ENCODE results near the gene PILRA.

The PILRA gene

DNA sequence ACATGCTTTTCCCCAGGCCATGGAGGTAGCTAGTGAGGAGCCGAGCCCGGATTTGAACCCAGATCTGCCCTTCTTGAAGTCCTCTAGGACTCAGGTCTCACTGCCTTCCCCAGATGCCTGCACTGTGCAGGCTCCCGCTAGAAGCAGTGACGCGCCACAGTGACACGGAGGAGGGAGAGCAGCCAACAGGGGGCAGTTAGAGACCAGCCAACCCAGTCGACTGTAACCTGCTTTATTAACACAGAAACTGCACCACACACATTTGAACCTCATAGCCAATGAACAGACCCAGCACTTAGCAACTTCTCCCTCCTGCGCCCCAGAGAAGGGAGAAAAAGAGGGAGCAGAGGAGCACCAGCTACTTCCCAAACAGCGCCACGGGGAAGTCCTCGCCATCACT is 27.4 kb downstream of the PILRA start:
- H3K36me3 ChIP-seq (ENCODE audit: control insufficient read depth, insufficient read depth, low read length) = no peaks in the 10 kb centered on the region
- H3K9me3 ChIP-seq (ENCODE audit: control insufficient read depth, low read length) = no peaks in the 10 kb centered on the region
- no peaks in the 10 kb centered on the region for H3K27me3 ChIP-seq (replicated peaks; ENCODE audit: control insufficient read depth, insufficient read depth, low read length, poor library complexity, severe bottlenecking)
- no peak overlapping the region for H3K27ac ChIP-seq (ENCODE audit: insufficient read depth, low read length, poor library complexity, severe bottlenecking)
- H3K4me1 ChIP-seq (ENCODE audit: control insufficient read depth, insufficient read depth, low read length, poor library complexity, severe bottlenecking) = no peaks in the 10 kb centered on the region
- no peak for DNase-seq
- no peak overlapping the region for H3K4me3 ChIP-seq (ENCODE audit: insufficient read depth, low read depth, low read length, poor library complexity, severe bottlenecking)

DNA sequence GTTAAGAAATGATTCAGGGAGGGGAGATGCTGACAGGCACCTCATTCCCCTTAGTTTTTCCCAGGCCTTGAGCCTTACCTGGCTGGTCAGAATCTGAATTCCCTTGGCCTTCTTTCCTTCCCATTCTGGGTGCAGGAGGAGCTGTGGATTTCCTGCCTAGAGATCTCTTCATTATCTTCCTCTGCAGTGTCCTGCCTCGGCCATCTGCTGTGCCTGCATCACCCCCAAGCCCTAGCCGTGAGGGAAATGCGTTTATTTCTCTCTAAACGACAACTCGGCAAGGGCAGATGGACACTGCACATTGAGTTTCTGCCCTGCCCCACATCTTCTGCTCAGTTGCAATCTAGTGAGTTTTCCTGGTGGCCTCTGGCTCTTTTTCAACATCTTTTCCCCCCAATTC is 28.5 kb downstream of the PILRA start:
- Histone ChIP-seq H3K27me3 (replicated peaks; ENCODE audit: control insufficient read depth, insufficient read depth, low read length, poor library complexity, severe bottlenecking) (no peaks in the 10 kb centered on the region), H3K4me3 (ENCODE audit: insufficient read depth, low read depth, low read length, poor library complexity, severe bottlenecking) (no peak overlapping the region), H3K9me3 (ENCODE audit: control insufficient read depth, low read length) (no peaks in the 10 kb centered on the region), H3K27ac (ENCODE audit: insufficient read depth, low read length, poor library complexity, severe bottlenecking) (no peak overlapping the region), H3K36me3 (ENCODE audit: control insufficient read depth, insufficient read depth, low read length) (no peaks in the 10 kb centered on the region), H3K4me1 (ENCODE audit: control insufficient read depth, insufficient read depth, low read length, poor library complexity, severe bottlenecking) (no peaks in the 10 kb centered on the region)
- DNase-seq = no peak

DNA sequence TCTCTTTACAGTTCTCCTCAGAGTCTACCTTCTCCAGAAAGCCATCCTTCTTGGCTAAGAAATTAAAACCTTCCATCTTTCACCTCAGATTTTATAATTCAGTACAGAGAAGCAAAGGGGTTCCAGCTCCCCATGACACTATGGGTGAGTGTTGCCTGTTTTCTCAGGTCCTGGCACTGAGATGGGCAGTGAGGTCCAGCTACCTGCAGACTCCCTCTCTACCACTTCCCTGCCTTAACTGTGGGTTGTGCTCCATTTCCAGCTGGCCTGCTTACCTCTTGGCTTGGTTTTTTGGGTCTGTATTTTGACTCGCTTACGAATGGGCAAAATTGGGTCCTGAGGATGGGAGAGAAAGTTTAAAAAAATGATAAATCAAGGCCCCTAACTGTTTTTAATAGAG is 29.0 kb downstream of the PILRA start:
- Histone ChIP-seq H3K9me3 (ENCODE audit: control insufficient read depth, low read length) (no peaks in the 10 kb centered on the region), H3K4me1 (ENCODE audit: control insufficient read depth, insufficient read depth, low read length, poor library complexity, severe bottlenecking) (no peaks in the 10 kb centered on the region), H3K27me3 (replicated peaks; ENCODE audit: control insufficient read depth, insufficient read depth, low read length, poor library complexity, severe bottlenecking) (no peaks in the 10 kb centered on the region), H3K4me3 (ENCODE audit: insufficient read depth, low read depth, low read length, poor library complexity, severe bottlenecking) (no peak overlapping the region), H3K36me3 (ENCODE audit: control insufficient read depth, insufficient read depth, low read length) (no peaks in the 10 kb centered on the region), H3K27ac (ENCODE audit: insufficient read depth, low read length, poor library complexity, severe bottlenecking) (no peak overlapping the region)
- no peak for DNase-seq

DNA sequence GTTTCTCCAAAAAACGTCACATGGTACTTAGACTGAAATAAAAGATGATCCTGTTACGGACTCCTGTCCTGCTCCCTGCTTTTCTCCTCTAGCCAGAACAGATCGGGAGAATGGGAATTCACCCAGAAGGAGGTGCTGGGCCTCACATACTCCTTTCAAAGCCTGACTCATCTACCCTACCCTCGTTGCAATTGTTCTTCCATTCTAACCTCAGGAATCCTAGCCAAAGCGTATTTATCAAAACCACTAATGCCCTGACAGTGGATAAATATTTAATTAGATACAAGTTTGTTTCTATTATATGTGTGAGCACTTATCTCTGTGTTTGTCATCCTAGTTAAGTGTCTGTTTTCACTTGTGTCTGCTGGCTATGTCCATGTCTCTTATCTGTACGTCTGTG is 33.5 kb downstream of the PILRA start:
- Histone ChIP-seq H3K36me3 (ENCODE audit: control insufficient read depth, insufficient read depth, low read length) (no peaks in the 10 kb centered on the region), H3K4me1 (ENCODE audit: control insufficient read depth, insufficient read depth, low read length, poor library complexity, severe bottlenecking) (no peaks in the 10 kb centered on the region), H3K4me3 (ENCODE audit: insufficient read depth, low read depth, low read length, poor library complexity, severe bottlenecking) (no peak overlapping the region), H3K27ac (ENCODE audit: insufficient read depth, low read length, poor library complexity, severe bottlenecking) (no peak overlapping the region), H3K9me3 (ENCODE audit: control insufficient read depth, low read length) (no peaks in the 10 kb centered on the region), H3K27me3 (replicated peaks; ENCODE audit: control insufficient read depth, insufficient read depth, low read length, poor library complexity, severe bottlenecking) (no peaks in the 10 kb centered on the region)
- no peak for DNase-seq

DNA sequence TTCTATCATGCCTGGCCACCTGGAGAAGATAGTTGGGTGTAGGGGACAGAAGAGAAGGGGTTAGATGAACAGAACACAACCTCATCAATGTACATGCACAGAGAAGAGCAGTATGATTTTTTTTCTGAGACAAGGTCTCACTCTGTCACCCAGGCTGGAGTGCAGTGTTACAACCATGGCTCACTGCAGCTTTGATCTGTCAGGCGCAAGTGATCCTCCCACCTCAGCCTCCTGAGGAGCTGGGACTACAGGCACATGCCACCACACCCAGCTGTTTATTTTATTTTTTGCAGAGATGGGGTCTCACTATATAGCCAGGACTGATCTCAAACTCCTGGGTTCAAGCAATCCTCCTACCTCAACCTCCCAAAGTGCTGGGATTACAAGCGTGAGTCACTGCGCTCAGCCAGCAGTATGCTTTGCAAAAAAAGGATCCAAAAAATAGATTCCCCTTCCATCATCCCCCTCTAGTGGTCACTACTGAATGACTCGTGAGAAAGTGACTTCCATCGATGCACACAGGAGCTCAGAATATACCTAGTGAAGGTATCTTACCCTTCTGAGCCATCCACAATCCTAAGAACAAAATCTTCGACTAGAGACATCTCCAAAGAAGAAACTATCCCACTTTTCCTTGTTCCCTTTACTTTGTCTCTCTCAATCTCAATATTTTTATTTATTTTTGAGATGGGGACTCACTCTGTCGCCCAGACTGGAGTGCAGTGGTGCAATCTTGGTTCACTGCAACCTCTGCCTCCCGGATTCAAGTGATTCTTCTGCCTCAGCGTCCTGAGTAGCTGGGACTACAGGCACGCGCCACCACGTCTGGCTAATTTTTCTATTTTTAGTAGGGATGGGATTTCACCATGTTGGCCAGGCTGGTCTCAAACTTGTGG is 34.2 kb downstream of the PILRA start:
- H3K27ac ChIP-seq (ENCODE audit: insufficient read depth, low read length, poor library complexity, severe bottlenecking) = no peak overlapping the region
- no peak overlapping the region for H3K4me3 ChIP-seq (ENCODE audit: insufficient read depth, low read depth, low read length, poor library complexity, severe bottlenecking)
- no peaks in the 10 kb centered on the region for H3K36me3 ChIP-seq (ENCODE audit: control insufficient read depth, insufficient read depth, low read length)
- no peaks in the 10 kb centered on the region for H3K27me3 ChIP-seq (replicated peaks; ENCODE audit: control insufficient read depth, insufficient read depth, low read length, poor library complexity, severe bottlenecking)
- no peak for DNase-seq
- no peaks in the 10 kb centered on the region for H3K4me1 ChIP-seq (ENCODE audit: control insufficient read depth, insufficient read depth, low read length, poor library complexity, severe bottlenecking)
- H3K9me3 ChIP-seq (ENCODE audit: control insufficient read depth, low read length) = no peaks in the 10 kb centered on the region

DNA sequence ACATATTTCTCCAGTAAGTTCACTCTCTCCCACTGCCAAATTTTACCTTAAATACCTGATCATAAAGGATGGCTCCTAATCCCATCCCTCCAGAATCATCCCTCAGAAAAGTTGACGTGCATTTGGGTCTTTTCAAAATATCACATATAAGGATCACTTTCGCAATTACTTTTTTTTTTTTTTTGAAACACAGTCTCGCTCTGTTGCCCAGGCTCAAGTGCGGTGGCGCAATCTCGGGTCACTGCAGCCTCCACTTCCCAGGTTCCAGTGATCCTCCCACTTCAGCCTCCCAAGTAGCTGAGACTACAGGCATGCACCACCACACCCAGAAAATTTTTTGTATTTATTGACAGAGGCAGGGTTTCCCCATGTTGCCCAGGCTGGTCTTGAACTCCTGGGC is 37.8 kb downstream of the PILRA start:
- H3K36me3 ChIP-seq (ENCODE audit: control insufficient read depth, insufficient read depth, low read length) = no peaks in the 10 kb centered on the region
- no peak for DNase-seq
- H3K27ac ChIP-seq (ENCODE audit: insufficient read depth, low read length, poor library complexity, severe bottlenecking) = no peak overlapping the region
- H3K4me3 ChIP-seq (ENCODE audit: insufficient read depth, low read depth, low read length, poor library complexity, severe bottlenecking) = no peak overlapping the region
- H3K4me1 ChIP-seq (ENCODE audit: control insufficient read depth, insufficient read depth, low read length, poor library complexity, severe bottlenecking) = no peaks in the 10 kb centered on the region
- H3K27me3 ChIP-seq (replicated peaks; ENCODE audit: control insufficient read depth, insufficient read depth, low read length, poor library complexity, severe bottlenecking) = no peaks in the 10 kb centered on the region
- H3K9me3 ChIP-seq (ENCODE audit: control insufficient read depth, low read length) = no peaks in the 10 kb centered on the region

DNA sequence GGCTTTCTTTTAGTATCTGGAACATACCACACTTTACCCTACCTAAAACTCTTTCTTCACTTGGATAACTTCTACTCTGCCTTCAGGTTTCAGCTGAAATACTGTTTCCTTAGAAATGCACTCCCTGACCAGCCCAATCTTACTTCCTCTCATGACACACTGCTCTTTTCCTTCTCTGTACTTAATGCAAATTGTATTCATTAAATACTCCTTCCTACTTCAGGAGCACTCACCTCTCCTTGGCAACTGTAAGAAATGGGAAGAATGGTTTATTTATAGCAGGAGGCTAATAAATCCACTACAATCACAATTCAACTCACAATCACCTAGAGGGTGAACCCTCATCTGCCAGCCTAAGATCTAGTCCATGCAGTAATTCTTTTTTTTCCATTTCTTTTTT is 40.1 kb downstream of the PILRA start:
- Histone ChIP-seq H3K36me3 (ENCODE audit: control insufficient read depth, insufficient read depth, low read length) (no peaks in the 10 kb centered on the region), H3K27ac (ENCODE audit: insufficient read depth, low read length, poor library complexity, severe bottlenecking) (no peak overlapping the region), H3K4me1 (ENCODE audit: control insufficient read depth, insufficient read depth, low read length, poor library complexity, severe bottlenecking) (no peaks in the 10 kb centered on the region), H3K4me3 (ENCODE audit: insufficient read depth, low read depth, low read length, poor library complexity, severe bottlenecking) (no peak overlapping the region), H3K27me3 (replicated peaks; ENCODE audit: control insufficient read depth, insufficient read depth, low read length, poor library complexity, severe bottlenecking) (no peaks in the 10 kb centered on the region), H3K9me3 (ENCODE audit: control insufficient read depth, low read length) (no peaks in the 10 kb centered on the region)
- no peak for DNase-seq

DNA sequence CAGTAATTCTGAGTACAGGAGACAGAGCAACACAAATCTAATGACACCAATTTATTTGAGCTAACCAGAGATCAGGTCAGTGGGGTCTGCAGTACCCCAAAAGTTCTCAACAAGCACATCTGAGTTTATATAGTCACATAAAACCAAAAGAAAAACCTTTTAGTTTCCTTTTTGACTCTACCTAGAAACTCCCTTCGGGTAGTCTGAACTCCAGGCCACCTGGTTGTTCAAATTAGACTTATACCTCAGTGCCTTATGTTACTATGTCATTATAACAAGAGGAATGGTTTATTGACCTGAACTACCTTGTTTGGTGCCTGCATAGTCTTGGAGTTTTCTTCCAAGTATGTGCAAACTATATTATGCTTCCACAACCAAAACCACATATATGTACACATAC is 40.6 kb downstream of the PILRA start:
- H3K27me3 ChIP-seq (replicated peaks; ENCODE audit: control insufficient read depth, insufficient read depth, low read length, poor library complexity, severe bottlenecking) = no peaks in the 10 kb centered on the region
- H3K27ac ChIP-seq (ENCODE audit: insufficient read depth, low read length, poor library complexity, severe bottlenecking) = no peak overlapping the region
- no peaks in the 10 kb centered on the region for H3K9me3 ChIP-seq (ENCODE audit: control insufficient read depth, low read length)
- no peaks in the 10 kb centered on the region for H3K36me3 ChIP-seq (ENCODE audit: control insufficient read depth, insufficient read depth, low read length)
- no peak overlapping the region for H3K4me3 ChIP-seq (ENCODE audit: insufficient read depth, low read depth, low read length, poor library complexity, severe bottlenecking)
- H3K4me1 ChIP-seq (ENCODE audit: control insufficient read depth, insufficient read depth, low read length, poor library complexity, severe bottlenecking) = no peaks in the 10 kb centered on the region
- DNase-seq = no peak

DNA sequence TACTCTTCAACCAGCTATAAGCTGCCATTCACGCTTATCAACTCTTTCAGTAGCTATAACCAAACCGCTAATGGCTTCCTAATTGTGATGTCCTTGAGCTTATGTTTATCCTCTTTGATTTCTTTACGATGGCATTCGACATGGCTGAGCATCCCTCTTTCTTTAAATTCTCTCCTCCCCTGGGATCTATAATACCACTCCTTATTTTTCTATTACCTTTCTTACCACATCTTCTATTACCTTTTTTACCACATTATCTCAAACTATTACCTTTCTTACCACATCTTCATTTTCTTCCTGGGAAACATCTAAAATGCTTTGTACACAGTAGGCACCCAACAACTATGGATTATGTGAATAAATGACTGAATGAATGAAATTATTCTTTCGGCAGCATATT is 42.2 kb downstream of the PILRA start:
- no peaks in the 10 kb centered on the region for H3K4me1 ChIP-seq (ENCODE audit: control insufficient read depth, insufficient read depth, low read length, poor library complexity, severe bottlenecking)
- H3K36me3 ChIP-seq (ENCODE audit: control insufficient read depth, insufficient read depth, low read length) = no peaks in the 10 kb centered on the region
- H3K27me3 ChIP-seq (replicated peaks; ENCODE audit: control insufficient read depth, insufficient read depth, low read length, poor library complexity, severe bottlenecking) = no peaks in the 10 kb centered on the region
- DNase-seq = no peak
- no peaks in the 10 kb centered on the region for H3K9me3 ChIP-seq (ENCODE audit: control insufficient read depth, low read length)
- H3K27ac ChIP-seq (ENCODE audit: insufficient read depth, low read length, poor library complexity, severe bottlenecking) = no peak overlapping the region
- no peak overlapping the region for H3K4me3 ChIP-seq (ENCODE audit: insufficient read depth, low read depth, low read length, poor library complexity, severe bottlenecking)

DNA sequence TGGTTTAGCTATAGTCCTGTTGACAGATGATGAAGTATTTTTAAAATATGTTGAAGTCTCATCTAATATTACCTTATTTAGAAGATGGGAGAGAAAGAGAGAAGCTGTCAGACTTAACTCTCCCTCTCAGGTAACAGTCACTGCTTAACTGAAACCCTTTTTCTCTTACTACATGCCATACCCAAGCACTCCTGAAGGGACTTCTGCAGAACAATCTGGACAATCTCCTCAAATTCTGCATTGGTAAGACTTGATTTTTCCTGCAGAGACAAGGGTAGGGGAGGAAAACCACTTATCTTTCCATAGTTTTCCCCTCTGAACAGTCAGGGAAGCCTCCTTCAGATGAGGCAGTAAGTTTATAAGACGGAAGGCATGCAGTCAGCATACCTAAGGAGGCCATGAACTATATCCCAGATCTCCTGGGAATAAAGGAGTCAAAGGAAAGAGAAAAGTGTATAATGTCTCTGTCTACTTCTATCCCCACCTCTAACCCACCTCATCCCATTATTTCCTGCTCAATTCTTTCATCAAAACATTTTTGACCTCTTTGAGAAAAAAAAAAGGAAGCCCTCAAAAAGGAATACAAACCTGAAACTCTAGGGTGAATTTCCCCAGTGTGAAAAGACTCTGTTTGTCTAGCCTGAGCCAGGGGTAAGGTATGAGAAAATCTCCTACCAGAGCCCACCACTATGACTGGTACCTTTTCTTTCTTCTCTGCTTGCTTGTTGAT is 45.8 kb downstream of the PILRA start:
- no peak overlapping the region for H3K4me3 ChIP-seq (ENCODE audit: insufficient read depth, low read depth, low read length, poor library complexity, severe bottlenecking)
- H3K36me3 ChIP-seq (ENCODE audit: control insufficient read depth, insufficient read depth, low read length) = no peaks in the 10 kb centered on the region
- H3K27ac ChIP-seq (ENCODE audit: insufficient read depth, low read length, poor library complexity, severe bottlenecking) = no peak overlapping the region
- H3K4me1 ChIP-seq (ENCODE audit: control insufficient read depth, insufficient read depth, low read length, poor library complexity, severe bottlenecking) = no peaks in the 10 kb centered on the region
- DNase-seq = no peak
- no peaks in the 10 kb centered on the region for H3K9me3 ChIP-seq (ENCODE audit: control insufficient read depth, low read length)
- no peaks in the 10 kb centered on the region for H3K27me3 ChIP-seq (replicated peaks; ENCODE audit: control insufficient read depth, insufficient read depth, low read length, poor library complexity, severe bottlenecking)
